Stomach (tissue), 4 donors: ENCODE data around the gene OR5K1.

Source experiments
- CTCF ChIP-seq, 7 experiments: fragments of 450-650 bp in 4 of 7; fragments of 200-600 bp in 3 of 7; sonication (generic) in 3 of 7; IDR thresholded peaks; one replicate each; pipeline ENCODE4 v1.5.1; 2016 to 2019; ENCODE audit warnings: antibody characterized with exemption in 7 of 7, control low read depth in 2 of 7, mild to moderate bottlenecking in 1 of 7
- POLR2A ChIP-seq, 4 donors: fragments of 450-650 bp; IDR thresholded peaks; one replicate each; pipeline ENCODE4 v1.6.1; 2016; ENCODE audit warnings: antibody characterized with exemption in 4 of 4, control low read depth in 2 of 4, mild to moderate bottlenecking in 1 of 4, moderate library complexity in 1 of 4
- POLR2AphosphoS5 ChIP-seq, 3 donors: sonication (generic); formaldehyde crosslinking; IDR thresholded peaks; one replicate each; pipeline ENCODE4 v1.6.1; 2016; ENCODE audit warnings: antibody characterized with exemption in 3 of 3

DNA sequence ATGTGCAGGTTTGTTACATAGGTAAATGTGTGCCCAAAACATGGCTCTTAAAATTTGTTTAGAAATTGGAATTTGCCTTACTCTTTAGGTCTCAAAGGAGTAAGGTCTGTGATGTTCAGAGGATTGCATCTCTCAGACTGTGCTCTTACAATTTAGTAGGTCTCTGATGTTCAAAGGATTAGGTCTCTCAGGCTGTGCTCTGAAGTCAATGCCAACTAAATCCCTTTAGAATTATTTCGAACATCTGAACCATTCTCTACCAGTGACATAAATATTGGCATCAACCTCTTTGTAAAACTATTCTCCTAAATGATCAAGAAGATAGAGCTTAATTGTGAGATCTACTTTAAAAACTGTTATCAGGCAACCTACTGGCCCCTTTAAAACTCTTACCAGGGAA lies at the start of gene OR5K1:
- TF ChIP-seq CTCF (IDR thresholded peaks at IDR 0.05) (no peak), POLR2AphosphoS5 (IDR thresholded peaks at IDR 0.05) (no peak), POLR2A (IDR thresholded peaks at IDR 0.05) (no peak)
